Fibroblast of lung (primary cell): ENCODE data around the gene PCBP3. TPM values are rescaled to one million over a fixed set of nuclear protein-coding genes. Genes with fewer than 3 reads are reported as not detected.

Source experiments
- DNase-seq, 2 donors: peaks; one replicate each; pipeline versions ENCODE4 v3.0.0 to v3.0.0-alpha.2; 2010; ENCODE audit warnings: low read depth in 2 of 2
- H2AFZ ChIP-seq: 2 replicates; pipeline ENCODE4 v1.5.1; 2012; ENCODE audit warnings: low read length, control low read depth, inconsistent platforms
- H3K27ac ChIP-seq: 2 replicates; pipeline ENCODE4 v1.5.1; 2011; ENCODE audit warnings: low read length, control low read depth; ENCODE audit not compliant: insufficient read depth
- H3K27me3 ChIP-seq: 2 replicates; pipeline ENCODE4 v1.5.1; 2011; ENCODE audit warnings: mild to moderate bottlenecking, low read length; ENCODE audit not compliant: control insufficient read depth, insufficient read depth
- H3K36me3 ChIP-seq: 2 replicates; pipeline ENCODE4 v1.5.1; 2011; ENCODE audit warnings: low read length; ENCODE audit not compliant: control insufficient read depth, insufficient read depth
- H3K4me1 ChIP-seq: 2 replicates; pipeline ENCODE4 v1.5.1; 2011; ENCODE audit warnings: low read length; ENCODE audit not compliant: control insufficient read depth, insufficient read depth; ENCODE audit errors: extremely low read depth
- H3K4me2 ChIP-seq: 2 replicates; pipeline ENCODE4 v1.5.1; 2011; ENCODE audit warnings: low read length, control low read depth; ENCODE audit not compliant: insufficient read depth; ENCODE audit errors: extremely low read depth
- H3K4me3 ChIP-seq, 4 experiments: fragments of 200-600 bp in 1 of 4; sonication (generic) in 1 of 4; replicated peaks in 1 of 4; 2 replicates each; pipeline ENCODE4 v1.5.1; 2011 to 2016; ENCODE audit warnings: low read length in 4 of 4, low read depth in 3 of 4, mild to moderate bottlenecking in 3 of 4, control low read depth in 2 of 4, inconsistent platforms in 1 of 4, mixed read lengths in 1 of 4; ENCODE audit not compliant: insufficient read depth in 1 of 4; ENCODE audit errors: control extremely low read depth in 1 of 4
- H3K79me2 ChIP-seq: 2 replicates; pipeline ENCODE4 v1.5.1; 2012; ENCODE audit warnings: mild to moderate bottlenecking, low read length, inconsistent platforms; ENCODE audit not compliant: control insufficient read depth, insufficient read depth
- H3K9ac ChIP-seq: 2 replicates; pipeline ENCODE4 v1.5.1; 2011; ENCODE audit warnings: mild to moderate bottlenecking, low read length, control low read depth; ENCODE audit not compliant: insufficient read depth
- H3K9me3 ChIP-seq: 2 replicates; pipeline ENCODE4 v1.5.1; 2012; ENCODE audit warnings: low read depth, low read length; ENCODE audit not compliant: control insufficient read depth, insufficient read depth
- H4K20me1 ChIP-seq: 2 replicates; pipeline ENCODE4 v1.5.1; 2011; ENCODE audit warnings: low read length; ENCODE audit not compliant: control insufficient read depth, insufficient read depth; ENCODE audit errors: extremely low read depth
- EZH2 ChIP-seq: IDR thresholded peaks from 2 replicates; pipeline ENCODE4 v1.5.1; 2012; ENCODE audit warnings: low read length, control low read depth, mild to moderate bottlenecking; ENCODE audit errors: missing control alignments
- polyA plus RNA-seq, 2 donors: library from polyadenylated mRNA; depleted of rRNA in 1 of 2; stranded (reverse) in 1 of 2; unstranded in 1 of 2; fragments of >200 nt; gene quantifications; 2 replicates each; pipeline ENCODE4 v1.2.1, GENCODE V29; 2011 to 2012; ENCODE audit warnings: missing spikeins in 1 of 2
- total RNA-seq: library from RNA; depleted of rRNA; stranded (reverse); fragments of >200 nt; gene quantifications from 2 replicates; pipeline ENCODE4 v1.2.1, GENCODE V29; 2014
- TF ChIP-seq, protein P1 (sequence below), 2 donors: IDR thresholded peaks in 1 of 2; conservative IDR thresholded peaks in 1 of 2; 1 replicate in 1 of 2; 2 replicates in 1 of 2; pipeline ENCODE4 v1.5.1; 2011 to 2012; ENCODE audit warnings: low read length in 2 of 2, control low read depth in 1 of 2, inconsistent platforms in 1 of 2, low read depth in 1 of 2, mild to moderate bottlenecking in 1 of 2

Gene PCBP3
- total and polyA plus RNA-seq, 2 donors (not counting 1 experiment from before 2014, with no cell fraction given) = 0.51 to 1.7 TPM

GRCh38 chr21:45914321-45914845 lies 270.9 kb downstream of the PCBP3 start:
- no peak overlapping the region for H3K4me2 ChIP-seq
- no peaks in the 10 kb centered on the region for H4K20me1 ChIP-seq
- H3K79me2 ChIP-seq = no peaks in the 10 kb centered on the region
- no peaks in the 10 kb centered on the region for H3K9me3 ChIP-seq
- H3K36me3 ChIP-seq = no peaks in the 10 kb centered on the region
- no peak overlapping the region for H3K9ac ChIP-seq
- no peak for TF ChIP-seq EZH2
- TF ChIP-seq, protein P1, sequence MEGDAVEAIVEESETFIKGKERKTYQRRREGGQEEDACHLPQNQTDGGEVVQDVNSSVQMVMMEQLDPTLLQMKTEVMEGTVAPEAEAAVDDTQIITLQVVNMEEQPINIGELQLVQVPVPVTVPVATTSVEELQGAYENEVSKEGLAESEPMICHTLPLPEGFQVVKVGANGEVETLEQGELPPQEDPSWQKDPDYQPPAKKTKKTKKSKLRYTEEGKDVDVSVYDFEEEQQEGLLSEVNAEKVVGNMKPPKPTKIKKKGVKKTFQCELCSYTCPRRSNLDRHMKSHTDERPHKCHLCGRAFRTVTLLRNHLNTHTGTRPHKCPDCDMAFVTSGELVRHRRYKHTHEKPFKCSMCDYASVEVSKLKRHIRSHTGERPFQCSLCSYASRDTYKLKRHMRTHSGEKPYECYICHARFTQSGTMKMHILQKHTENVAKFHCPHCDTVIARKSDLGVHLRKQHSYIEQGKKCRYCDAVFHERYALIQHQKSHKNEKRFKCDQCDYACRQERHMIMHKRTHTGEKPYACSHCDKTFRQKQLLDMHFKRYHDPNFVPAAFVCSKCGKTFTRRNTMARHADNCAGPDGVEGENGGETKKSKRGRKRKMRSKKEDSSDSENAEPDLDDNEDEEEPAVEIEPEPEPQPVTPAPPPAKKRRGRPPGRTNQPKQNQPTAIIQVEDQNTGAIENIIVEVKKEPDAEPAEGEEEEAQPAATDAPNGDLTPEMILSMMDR (conservative IDR thresholded peaks at IDR 0.05 in 1 of 2, IDR thresholded peaks at IDR 0.05 in 1 of 2; ENCODE audit: low read depth in 1 of 2, low read length in 2 of 2) = no peak
- DNase-seq = no peak
- no peaks in the 10 kb centered on the region for H3K27me3 ChIP-seq
- no peak overlapping the region for H2AFZ ChIP-seq
- H3K27ac ChIP-seq = no peak overlapping the region
- no peak overlapping the region for H3K4me3 ChIP-seq
- no peaks in the 10 kb centered on the region for H3K4me1 ChIP-seq

- no peak for TF ChIP-seq EZH2
- TF ChIP-seq, protein P1 (conservative IDR thresholded peaks at IDR 0.05 in 1 of 2, IDR thresholded peaks at IDR 0.05 in 1 of 2; ENCODE audit: low read depth in 1 of 2, low read length in 2 of 2) = no peak
- Histone ChIP-seq H2AFZ (no peak overlapping the region), H3K27me3 (no peaks in the 10 kb centered on the region), H3K9ac (no peak overlapping the region), H3K9me3 (no peaks in the 10 kb centered on the region), H3K4me2 (no peak overlapping the region), H3K79me2 (no peaks in the 10 kb centered on the region), H3K4me1 (no peaks in the 10 kb centered on the region), H4K20me1 (no peaks in the 10 kb centered on the region), H3K27ac (no peak overlapping the region), H3K36me3 (no peaks in the 10 kb centered on the region), H3K4me3 (no peak overlapping the region)
- no peak for DNase-seq
Measured at GRCh38 chr21:45916011-45916840, 272.7 kb downstream of the PCBP3 start.

GRCh38 chr21:45917241-45917640 lies 273.7 kb downstream of the PCBP3 start:
- no peak overlapping the region for H3K4me3 ChIP-seq
- TF ChIP-seq EZH2 = no peak
- TF ChIP-seq, protein P1 (conservative IDR thresholded peaks at IDR 0.05 in 1 of 2, IDR thresholded peaks at IDR 0.05 in 1 of 2; ENCODE audit: low read depth in 1 of 2, low read length in 2 of 2) = no peak
- no peaks in the 10 kb centered on the region for H3K9me3 ChIP-seq
- no peak overlapping the region for H2AFZ ChIP-seq
- no peaks in the 10 kb centered on the region for H3K4me1 ChIP-seq
- no peaks in the 10 kb centered on the region for H3K36me3 ChIP-seq
- no peaks in the 10 kb centered on the region for H3K27me3 ChIP-seq
- no peaks in the 10 kb centered on the region for H3K79me2 ChIP-seq
- H3K27ac ChIP-seq = no peak overlapping the region
- H4K20me1 ChIP-seq = no peaks in the 10 kb centered on the region
- H3K9ac ChIP-seq = no peak overlapping the region
- no peak for DNase-seq
- no peak overlapping the region for H3K4me2 ChIP-seq
